HCT116 (cell line): ENCODE results near the gene UCHL5. TPM values are rescaled to one million over a fixed set of nuclear protein-coding genes. Genes with fewer than 3 reads are reported as not detected.

ENCODE experiments used
- ATAC-seq: fragments of 200-7000 bp; cut with Tn5 transposase; 2 replicates; pipeline ENCODE4 v1.9.1; 2020; ENCODE audit warnings: mild to moderate bottlenecking, moderate library complexity
- BruUV-seq: library from RNA; stranded (reverse); fragments of 400-500 nt; replicated peaks from 2 replicates; lab custom pipeline; 2021; lab: Mats Ljungman, UMichigan
- CTCF ChIA-PET: fragments of 300-600 bp; sonication (Branson Sonifier 250); formaldehyde crosslinking; loops from one replicate; lab custom pipeline; 2021; ENCODE audit warnings: antibody characterized with exemption; lab: Charles Lee
- POLR2A ChIA-PET: fragments of 300-600, 350-600 bp; sonication (Branson Sonifier 250); formaldehyde crosslinking; loops from one replicate; lab custom pipeline; 2021; ENCODE audit warnings: antibody characterized with exemption; lab: Charles Lee
- RAD21 ChIA-PET, 2 experiments: fragments of 300-600 bp; sonication (Branson Sonifier 250); formaldehyde crosslinking; loops; one replicate each; lab custom pipeline; 2023; ENCODE audit warnings: low total read pairs in 2 of 2; ENCODE audit not compliant: uncharacterized antibody in 2 of 2, unreplicated experiment in 2 of 2, low non-redundant PET in 1 of 2; lab: Charles Lee
- DNase-seq: peaks from one replicate; pipeline ENCODE4 v3.0.0-alpha.2; 2010; ENCODE audit warnings: low read depth, low spot score
- H2AFZ ChIP-seq: fragments of 200-600 bp; shearing (Covaris generic), sonication (generic); 2 replicates; pipeline ENCODE4 v1.6.1; 2017; ENCODE audit warnings: low read depth, mixed run types, mixed read lengths, antibody characterized with exemption, low read length; ENCODE audit not compliant: poor library complexity, severe bottlenecking
- H3K27ac ChIP-seq: 2 replicates; pipeline ENCODE4 v1.5.1; 2012; ENCODE audit warnings: low read depth, low read length
- H3K27me3 ChIP-seq: fragments of 200-600 bp; sonication (generic); 2 replicates; pipeline ENCODE4 v1.6.1; 2016; ENCODE audit warnings: mixed run types, low read length, mixed read lengths; ENCODE audit not compliant: insufficient read depth
- H3K36me3 ChIP-seq, 2 experiments: fragments of 200-500 bp in 1 of 2; fragments of 200-600 bp in 1 of 2; sonication (Bioruptor generic) in 1 of 2; sonication (generic) in 1 of 2; 2 replicates each; pipeline versions ENCODE4 v1.5.1 to v1.6.1; 2014 to 2016; ENCODE audit warnings: low read length in 2 of 2, inconsistent platforms in 1 of 2, mixed read lengths in 1 of 2, mixed run types in 1 of 2; ENCODE audit not compliant: insufficient read depth in 2 of 2, control insufficient read depth in 1 of 2
- H3K4me1 ChIP-seq, 2 experiments: fragments of 200-600 bp in 1 of 2; sonication (generic) in 1 of 2; 2 replicates each; pipeline versions ENCODE4 v1.5.1 to v1.6.1; 2012 to 2017; ENCODE audit warnings: low read length in 2 of 2, inconsistent platforms in 1 of 2, mild to moderate bottlenecking in 1 of 2, mixed read lengths in 1 of 2, mixed run types in 1 of 2, moderate library complexity in 1 of 2; ENCODE audit not compliant: insufficient read depth in 2 of 2, control insufficient read depth in 1 of 2
- H3K4me2 ChIP-seq: fragments of 200-600 bp; sonication (generic); 2 replicates; pipeline ENCODE4 v1.6.1; 2017; ENCODE audit warnings: mixed run types, low read length, mixed read lengths
- H3K4me3 ChIP-seq, 2 experiments: fragments of 200-600 bp in 1 of 2; sonication (generic) in 1 of 2; replicated peaks in 1 of 2; 2 replicates each; pipeline ENCODE4 v1.5.1; 2011 to 2016; ENCODE audit warnings: low read length in 2 of 2, control low read depth in 1 of 2, low read depth in 1 of 2, mild to moderate bottlenecking in 1 of 2, mixed read lengths in 1 of 2, mixed run types in 1 of 2
- H3K79me2 ChIP-seq: fragments of 200-600 bp; sonication (generic); 2 replicates; pipeline ENCODE4 v1.6.1; 2017; ENCODE audit warnings: mild to moderate bottlenecking, mixed run types, low read length, moderate library complexity, mixed read lengths; ENCODE audit not compliant: insufficient read depth
- H3K9ac ChIP-seq: fragments of 200-600 bp; sonication (generic); 2 replicates; pipeline ENCODE4 v1.6.1; 2016; ENCODE audit warnings: low read length, mixed read lengths
- H3K9me2 ChIP-seq: fragments of 200-600 bp; sonication (generic), shearing (Covaris generic); 2 replicates; pipeline ENCODE4 v1.6.1; 2017; ENCODE audit warnings: mixed run types, mild to moderate bottlenecking, moderate library complexity; ENCODE audit not compliant: insufficient read depth
- H3K9me3 ChIP-seq, 2 experiments: fragments of 200-500 bp in 1 of 2; fragments of 200-600 bp in 1 of 2; sonication (Bioruptor generic) in 1 of 2; sonication (generic) in 1 of 2; 2 replicates each; pipeline ENCODE4 v1.6.1; 2014 to 2017; ENCODE audit warnings: low read length in 2 of 2, mixed read lengths in 2 of 2, inconsistent platforms in 1 of 2, low read depth in 1 of 2, mild to moderate bottlenecking in 1 of 2, mixed run types in 1 of 2, moderate library complexity in 1 of 2; ENCODE audit not compliant: control insufficient read depth in 1 of 2, insufficient read depth in 1 of 2
- H4K20me1 ChIP-seq: fragments of 200-600 bp; sonication (generic), shearing (Covaris generic); 2 replicates; pipeline ENCODE4 v1.6.1; 2017; ENCODE audit warnings: mixed run types, mild to moderate bottlenecking, moderate library complexity; ENCODE audit not compliant: insufficient read depth
- CBX3 ChIP-seq: IDR thresholded peaks from 2 replicates; pipeline ENCODE4 v1.6.1; 2012; ENCODE audit warnings: low read depth
- EGR1 ChIP-seq: IDR thresholded peaks from 2 replicates; pipeline ENCODE4 v1.6.1; 2012; ENCODE audit warnings: low read depth
- EZH2 ChIP-seq: fragments of 200-600 bp; sonication (generic); IDR thresholded peaks from 2 replicates; pipeline ENCODE4 v1.6.1; 2017; ENCODE audit warnings: antibody characterized with exemption, mixed run types
- EZH2phosphoT487 ChIP-seq: fragments of 200-600 bp; IDR thresholded peaks from 2 replicates; pipeline ENCODE4 v1.6.1; 2018; ENCODE audit warnings: antibody characterized with exemption, borderline replicate concordance
- JUND ChIP-seq: IDR thresholded peaks from 2 replicates; pipeline ENCODE4 v1.6.1; 2012
- POLR2A ChIP-seq: IDR thresholded peaks from 2 replicates; pipeline ENCODE4 v1.7.0; 2011; ENCODE audit warnings: borderline replicate concordance; ENCODE audit not compliant: insufficient read depth, insufficient read length; ENCODE audit errors: extremely low read depth
- RAD21 ChIP-seq: IDR thresholded peaks from 2 replicates; pipeline ENCODE4 v1.6.1; 2012; ENCODE audit warnings: low read depth, mild to moderate bottlenecking
- SRF ChIP-seq: IDR thresholded peaks from 2 replicates; pipeline ENCODE4 v1.6.1; 2012; ENCODE audit warnings: low read depth
- TCF7L2 ChIP-seq: IDR thresholded peaks from 2 replicates; pipeline ENCODE4 v1.7.0; 2011; ENCODE audit warnings: borderline replicate concordance, inconsistent platforms; ENCODE audit not compliant: insufficient read depth, insufficient read length; ENCODE audit errors: extremely low read depth
- ZFX ChIP-seq: fragments of 450-650 bp; IDR thresholded peaks from 2 replicates; pipeline ENCODE4 v1.6.1; 2017
- intact Hi-C: fragments of 100-400 bp; cut with micrococcal nuclease; formaldehyde crosslinking; loops from 2 replicates; pipeline ENCODE4 v1.10.0; 2022
- total RNA-seq: library from RNA; stranded (reverse); gene quantifications from one replicate; pipeline ENCODE4 v1.2.1, GENCODE V29; 2021; ENCODE audit not compliant: unreplicated experiment
- TF ChIP-seq, protein P1 (sequence below), 3 experiments: fragments of 200-600 bp in 1 of 3; sonication (generic) in 1 of 3; IDR thresholded peaks in 2 of 3; conservative IDR thresholded peaks in 1 of 3; 2 replicates each; pipeline ENCODE4 v1.5.1; 2012 to 2017; ENCODE audit warnings: low read depth in 2 of 3, low read length in 2 of 3, antibody characterized with exemption in 1 of 3, borderline replicate concordance in 1 of 3, control low read depth in 1 of 3, mild to moderate bottlenecking in 1 of 3, mixed read lengths in 1 of 3, mixed run types in 1 of 3, moderate library complexity in 1 of 3; ENCODE audit not compliant: insufficient read depth in 1 of 3
- TF ChIP-seq, protein P2 (sequence below): IDR thresholded peaks from 2 replicates; pipeline ENCODE4 v1.6.1; 2012

Gene UCHL5
- total RNA-seq, 1 experiment from 2014 or later, result 75.8 TPM

- TF ChIP-seq TCF7L2, result no peak
- TF ChIP-seq, protein P1, sequence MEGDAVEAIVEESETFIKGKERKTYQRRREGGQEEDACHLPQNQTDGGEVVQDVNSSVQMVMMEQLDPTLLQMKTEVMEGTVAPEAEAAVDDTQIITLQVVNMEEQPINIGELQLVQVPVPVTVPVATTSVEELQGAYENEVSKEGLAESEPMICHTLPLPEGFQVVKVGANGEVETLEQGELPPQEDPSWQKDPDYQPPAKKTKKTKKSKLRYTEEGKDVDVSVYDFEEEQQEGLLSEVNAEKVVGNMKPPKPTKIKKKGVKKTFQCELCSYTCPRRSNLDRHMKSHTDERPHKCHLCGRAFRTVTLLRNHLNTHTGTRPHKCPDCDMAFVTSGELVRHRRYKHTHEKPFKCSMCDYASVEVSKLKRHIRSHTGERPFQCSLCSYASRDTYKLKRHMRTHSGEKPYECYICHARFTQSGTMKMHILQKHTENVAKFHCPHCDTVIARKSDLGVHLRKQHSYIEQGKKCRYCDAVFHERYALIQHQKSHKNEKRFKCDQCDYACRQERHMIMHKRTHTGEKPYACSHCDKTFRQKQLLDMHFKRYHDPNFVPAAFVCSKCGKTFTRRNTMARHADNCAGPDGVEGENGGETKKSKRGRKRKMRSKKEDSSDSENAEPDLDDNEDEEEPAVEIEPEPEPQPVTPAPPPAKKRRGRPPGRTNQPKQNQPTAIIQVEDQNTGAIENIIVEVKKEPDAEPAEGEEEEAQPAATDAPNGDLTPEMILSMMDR (IDR thresholded peaks at IDR 0.05 in 2 of 3, conservative IDR thresholded peaks at IDR 0.05 in 1 of 3; ENCODE audit: borderline replicate concordance in 1 of 3, insufficient read depth in 1 of 3, low read depth in 2 of 3, low read length in 2 of 3), result no peak
- no peak for TF ChIP-seq SRF
- no peak for TF ChIP-seq EZH2
- TF ChIP-seq, protein P2, sequence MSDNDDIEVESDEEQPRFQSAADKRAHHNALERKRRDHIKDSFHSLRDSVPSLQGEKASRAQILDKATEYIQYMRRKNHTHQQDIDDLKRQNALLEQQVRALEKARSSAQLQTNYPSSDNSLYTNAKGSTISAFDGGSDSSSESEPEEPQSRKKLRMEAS, result no peak
- no peak for TF ChIP-seq EGR1
- TF ChIP-seq CBX3, result no peak
- TF ChIP-seq JUND, result no peak
- no peak for TF ChIP-seq POLR2A
- TF ChIP-seq ZFX, result no peak
These were observed 31.7 kb upstream of the UCHL5 start (continued) for GRCh38 chr1:193090865-193091264.

DNA sequence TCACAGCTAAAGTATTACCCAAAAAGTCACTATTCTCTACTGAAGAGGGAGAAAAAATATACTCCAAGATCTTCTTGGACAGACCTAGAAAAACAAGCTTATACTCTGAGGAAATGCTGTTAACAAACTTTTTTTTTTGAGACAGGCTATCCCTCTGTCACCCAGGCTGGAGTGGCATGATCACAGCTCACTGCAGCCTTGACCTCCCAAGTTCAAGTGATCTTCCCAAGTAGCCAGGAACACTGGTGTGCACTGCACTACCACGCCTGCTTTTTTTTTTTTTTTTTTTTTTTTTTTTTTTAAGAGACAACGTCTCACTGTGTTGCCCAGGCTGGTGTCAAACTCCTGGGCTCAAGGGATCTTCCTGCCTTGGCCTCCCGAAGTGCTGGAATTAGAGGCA lies 28.7 kb upstream of the UCHL5 start:
- Histone ChIP-seq H3K4me2 (no peak overlapping the region), H3K9ac (no peak overlapping the region)
- no peak for ATAC-seq
- no peak for TF ChIP-seq RAD21
- no peak for TF ChIP-seq EZH2phosphoT487
- TF ChIP-seq, all 23 proteins: peak for 0
- H3K9me3 ChIP-seq, result no peaks in the 10 kb centered on the region
- H3K4me3 ChIP-seq, result no peak overlapping the region
- H3K27ac ChIP-seq, result no peak overlapping the region
- no peak for DNase-seq
- H4K20me1 ChIP-seq, result no peaks in the 10 kb centered on the region
- RAD21 ChIA-PET, result no interaction called here
- no peaks in the 10 kb centered on the region for H3K27me3 ChIP-seq
- CTCF ChIA-PET, result interaction anchor here (0.7 kb wide), 1 partner anchor 99 kb away, joined by 5 read pairs; no protein-coding TSS in a partner anchor
- H3K79me2 ChIP-seq, result no peaks in the 10 kb centered on the region
- H3K4me1 ChIP-seq, result no peaks in the 10 kb centered on the region
- no peaks in the 10 kb centered on the region for H3K9me2 ChIP-seq
- POLR2A ChIA-PET, result interaction anchor here (1.2 kb wide), 1 partner anchor 29 kb away, joined by 4 read pairs; the partner anchor contains the start of genes RO60 and UCHL5
- intact Hi-C loops, result no loop called here
- no TSS peak for BruUV-seq
- H3K36me3 ChIP-seq, result peaks cover 22 to 24% of the 10 kb centered on the region in 2 experiments
- no peak overlapping the region for H2AFZ ChIP-seq
